GM12801 (cell line): ENCODE data around the gene WDR20.

Experiments used
- CTCF ChIP-seq: IDR thresholded peaks from one replicate; pipeline ENCODE4 v1.5.1; 2011; ENCODE audit warnings: control low read depth; ENCODE audit not compliant: insufficient read length; ENCODE audit errors: extremely low read depth

Gene WDR20

DNA sequence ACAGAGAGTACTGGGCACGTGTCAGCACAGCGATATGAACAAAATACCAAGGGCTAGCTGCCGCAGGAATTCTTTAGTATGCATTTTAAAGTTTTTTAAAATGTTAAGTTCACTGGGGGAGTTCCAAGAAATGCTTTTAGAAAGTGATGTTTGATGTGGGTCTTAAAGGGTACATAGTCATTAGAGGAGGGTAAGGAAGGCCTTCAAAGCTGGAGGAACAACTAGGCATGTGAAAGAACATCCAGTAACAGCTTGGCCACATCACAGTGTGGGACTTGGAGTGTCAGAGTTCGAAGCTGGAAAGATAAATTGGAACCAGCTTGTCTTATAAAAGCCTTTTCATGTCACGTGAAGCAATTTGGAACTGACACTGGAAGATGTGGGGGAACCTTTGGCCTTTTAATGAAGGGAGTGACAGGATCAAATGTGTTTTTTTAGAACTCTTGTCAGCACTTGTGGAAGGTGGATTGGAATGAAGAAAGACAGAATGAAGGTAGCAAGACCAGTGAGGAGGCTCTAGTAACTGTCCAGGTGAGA lies 57.7 kb downstream of the WDR20 start:
- no peak for TF ChIP-seq CTCF

DNA sequence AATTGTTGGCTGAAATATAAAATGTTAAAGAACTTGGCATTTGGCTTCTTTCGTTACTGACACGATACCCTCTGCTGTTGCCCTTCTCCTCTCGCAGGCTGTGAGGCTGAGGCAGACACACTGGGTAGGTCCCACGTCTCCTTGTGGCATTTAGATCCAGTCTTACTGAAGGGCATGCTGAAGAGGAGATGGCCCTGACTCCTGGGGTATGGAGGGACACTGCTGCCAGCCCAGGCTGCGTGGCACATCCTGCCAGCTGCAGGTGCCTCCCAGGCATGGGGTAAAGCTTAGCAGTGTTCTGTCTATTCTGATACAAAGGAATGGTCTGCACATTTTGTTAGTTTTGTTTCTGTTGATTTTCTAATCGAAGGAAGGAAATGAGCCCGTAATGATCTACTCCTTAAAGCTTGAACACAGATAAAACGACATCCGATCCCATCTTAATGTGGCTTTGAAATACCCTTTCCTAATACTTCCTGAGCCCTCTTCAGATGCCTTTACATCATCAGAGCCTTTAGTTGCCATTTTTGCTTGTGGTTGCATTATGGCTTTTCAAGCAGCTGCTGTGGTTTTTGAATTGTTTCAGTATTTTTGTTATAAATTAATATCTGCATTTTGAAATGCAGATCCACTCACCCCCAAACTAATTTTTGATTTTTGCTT lies 61.1 kb downstream of the WDR20 start:
- TF ChIP-seq CTCF, result no peak

DNA sequence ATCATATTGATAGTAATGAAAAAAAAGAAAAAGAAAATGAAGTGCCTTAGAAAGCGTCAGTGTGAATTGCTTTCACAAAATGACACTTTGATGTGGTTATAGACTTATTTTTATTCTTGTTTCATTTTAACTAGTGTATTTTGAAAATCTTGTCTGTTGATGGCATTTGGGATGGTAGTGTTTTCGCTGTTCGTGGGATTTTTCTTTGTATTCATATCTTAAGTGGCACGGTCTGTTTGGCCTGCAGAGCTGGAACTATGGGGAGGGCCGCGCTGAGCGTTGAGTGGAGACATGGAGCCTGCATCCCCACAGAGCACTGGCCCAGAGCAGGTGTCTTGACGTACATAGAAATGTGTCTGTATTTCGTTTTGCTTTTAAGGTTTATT lies 61.6 kb downstream of the WDR20 start:
- no peak for TF ChIP-seq CTCF

- TF ChIP-seq CTCF, result no peak
Observed at GRCh38 chr14:102201776-102202175, 62.1 kb downstream of the WDR20 start.

GRCh38 chr14:102202944-102203343 lies 63.2 kb downstream of the WDR20 start:
- no peak for TF ChIP-seq CTCF

GRCh38 chr14:102203382-102203781 lies 63.7 kb downstream of the WDR20 start:
- no peak for TF ChIP-seq CTCF

DNA sequence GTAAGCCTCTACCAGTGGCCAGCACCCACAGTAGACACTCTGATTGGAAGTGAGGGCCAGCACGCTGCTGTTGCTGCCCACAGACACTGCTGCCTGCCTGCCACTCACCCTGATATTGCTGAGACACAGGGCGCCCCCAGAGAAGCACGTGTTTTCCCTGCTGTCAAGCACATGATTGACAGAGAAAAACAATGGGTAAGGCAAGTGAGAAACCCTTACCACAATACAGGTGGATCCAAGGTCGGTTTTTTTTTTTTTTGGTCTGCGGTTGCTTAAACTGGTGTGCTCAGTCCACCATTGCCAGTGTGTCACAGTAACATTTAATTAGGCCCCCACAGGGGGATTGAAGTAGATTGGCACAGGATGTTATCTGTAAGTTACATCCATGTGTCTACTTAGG lies 65.9 kb downstream of the WDR20 start:
- no peak for TF ChIP-seq CTCF
